Upper lobe of left lung (tissue), 6 donors: ENCODE measurements around the gene ALB. TPM values are rescaled to one million over a fixed set of nuclear protein-coding genes. Genes with fewer than 3 reads are reported as not detected.

Experiments used
- ATAC-seq, 2 donors: fragments of 200-7000 bp; cut with Tn5 transposase; one replicate each; pipeline ENCODE4 v1.9.1; 2022; ENCODE audit warnings: mild to moderate bottlenecking in 2 of 2, moderate library complexity in 2 of 2; ENCODE audit not compliant: low FRiP score in 2 of 2
- DNase-seq, 2 donors: peaks; one replicate each; pipeline ENCODE4 v3.0.0-alpha.2; 2019 to 2020
- H3K27ac ChIP-seq, 4 donors: fragments of 200-600 bp; sonication (generic); one replicate each; pipeline ENCODE4 v1.5.1; 2016 to 2019
- H3K27me3 ChIP-seq, 4 donors: fragments of 200-600 bp; sonication (generic); one replicate each; pipeline ENCODE4 v1.5.1; 2017 to 2019
- H3K36me3 ChIP-seq, 4 donors: fragments of 200-600 bp; sonication (generic); one replicate each; pipeline ENCODE4 v1.5.1; 2016 to 2019
- H3K4me1 ChIP-seq, 4 donors: fragments of 200-600 bp; sonication (generic); one replicate each; pipeline ENCODE4 v1.5.1; 2018 to 2019
- H3K4me3 ChIP-seq, 4 donors: fragments of 200-600 bp; sonication (generic); one replicate each; pipeline ENCODE4 v1.5.1; 2017 to 2019; ENCODE audit warnings: mild to moderate bottlenecking in 2 of 4, moderate library complexity in 1 of 4
- H3K9me3 ChIP-seq, 4 donors: fragments of 200-600 bp; sonication (generic); one replicate each; pipeline ENCODE4 v1.5.1; 2018 to 2019
- CTCF ChIP-seq, 6 experiments: fragments of 450-650 bp in 4 of 6; fragments of 200-600 bp in 2 of 6; sonication (generic) in 2 of 6; IDR thresholded peaks; one replicate each; pipeline ENCODE4 v1.5.1; 2016 to 2019; ENCODE audit warnings: antibody characterized with exemption in 6 of 6
- EP300 ChIP-seq, 4 donors: sonication (generic); formaldehyde crosslinking; IDR thresholded peaks; one replicate each; pipeline ENCODE4 v1.5.1; 2017; ENCODE audit warnings: antibody characterized with exemption in 4 of 4, control low read depth in 2 of 4
- POLR2A ChIP-seq, 4 donors: fragments of 450-650 bp; IDR thresholded peaks; one replicate each; pipeline ENCODE4 v1.5.1; 2016 to 2017; ENCODE audit warnings: antibody characterized with exemption in 4 of 4, mild to moderate bottlenecking in 2 of 4
- POLR2AphosphoS5 ChIP-seq, 2 donors: sonication (generic); formaldehyde crosslinking; IDR thresholded peaks; one replicate each; pipeline ENCODE4 v1.5.1; 2017; ENCODE audit warnings: antibody characterized with exemption in 2 of 2
- WGBS, 2 donors: methylation state at CpG; one replicate each; pipeline ENCODE4 v1.1.5; 2017 to 2018; 5-methylcytosine and 5-hydroxymethylcytosine counted together
- total RNA-seq, 6 donors: library from RNA; depleted of rRNA in 4 of 6; stranded (reverse); fragments of >200 nt in 4 of 6; gene quantifications; one replicate each; pipeline versions ENCODE4 v1.1.0 to v1.2.1, GENCODE V29; 2016 to 2021
- donor health status: DM: no; HTN: no; CAD: no; lungs with moderate emphysema.
- donor health status: DM: no; HTN: yes; CAD: no; lungs with severe emphysema.

Gene ALB
- total RNA-seq, 6 donors from 2014 or later, result 0.30 to 44.5 (median 13.7) TPM; not detected in 2

GRCh38 chr4:73421708-73422457 is 17.8 kb downstream of the ALB start:
- DNase-seq (no peak), ATAC-seq (no peak)
- no peak for TF ChIP-seq CTCF (IDR thresholded peaks at IDR 0.05)
- TF ChIP-seq EP300 (IDR thresholded peaks at IDR 0.05), result no peak
- H3K27me3 ChIP-seq, result no peaks in the 10 kb centered on the region
- H3K4me3 ChIP-seq, result no peak overlapping the region
- no peaks in the 10 kb centered on the region for H3K36me3 ChIP-seq
- no peaks in the 10 kb centered on the region for H3K4me1 ChIP-seq
- H3K9me3 ChIP-seq, result no peaks in the 10 kb centered on the region
- no peak overlapping the region for H3K27ac ChIP-seq

GRCh38 chr4:73422458-73422752 is 18.3 kb downstream of the ALB start:
- 70 to 85% methylated on average over 4 of the region's 4 CpGs for WGBS, 2 donors
- ATAC-seq (no peak), DNase-seq (no peak)
- Histone ChIP-seq H3K4me1 (no peaks in the 10 kb centered on the region), H3K36me3 (no peaks in the 10 kb centered on the region), H3K4me3 (no peak overlapping the region), H3K27me3 (no peaks in the 10 kb centered on the region), H3K27ac (no peak overlapping the region), H3K9me3 (no peaks in the 10 kb centered on the region)
- TF ChIP-seq CTCF (IDR thresholded peaks at IDR 0.05) (no peak), EP300 (IDR thresholded peaks at IDR 0.05) (no peak), POLR2AphosphoS5 (IDR thresholded peaks at IDR 0.05) (no peak), POLR2A (IDR thresholded peaks at IDR 0.05) (no peak)

GRCh38 chr4:73423184-73423583 is 19.1 kb downstream of the ALB start:
- Histone ChIP-seq H3K4me1 (no peaks in the 10 kb centered on the region), H3K27me3 (no peaks in the 10 kb centered on the region), H3K36me3 (no peaks in the 10 kb centered on the region), H3K9me3 (no peaks in the 10 kb centered on the region), H3K27ac (no peak overlapping the region), H3K4me3 (no peak overlapping the region)
- no peak for TF ChIP-seq POLR2AphosphoS5 (IDR thresholded peaks at IDR 0.05)
- no peak for TF ChIP-seq EP300 (IDR thresholded peaks at IDR 0.05)
- no peak for TF ChIP-seq POLR2A (IDR thresholded peaks at IDR 0.05)
- no peak for TF ChIP-seq CTCF (IDR thresholded peaks at IDR 0.05)
- no peak for ATAC-seq
- DNase-seq, result no peak

GRCh38 chr4:73426666-73427065 is 22.6 kb downstream of the ALB start:
- 75% methylated on average over 3 of the region's 3 CpGs for whole genome bisulfite sequencing, 2 donors
- H3K4me3 ChIP-seq, result no peak overlapping the region
- no peaks in the 10 kb centered on the region for H3K27me3 ChIP-seq
- ATAC-seq, result no peak
- no peaks in the 10 kb centered on the region for H3K9me3 ChIP-seq
- TF ChIP-seq EP300 (IDR thresholded peaks at IDR 0.05) (no peak), POLR2AphosphoS5 (IDR thresholded peaks at IDR 0.05) (no peak), CTCF (IDR thresholded peaks at IDR 0.05) (no peak), POLR2A (IDR thresholded peaks at IDR 0.05) (no peak)
- H3K4me1 ChIP-seq, result no peaks in the 10 kb centered on the region
- no peaks in the 10 kb centered on the region for H3K36me3 ChIP-seq
- DNase-seq, result no peak
- H3K27ac ChIP-seq, result no peak overlapping the region

GRCh38 chr4:73429118-73429517 is 25.0 kb downstream of the ALB start:
- WGBS, 2 donors, result 69 to 75% methylated on average over 2 of the region's 2 CpGs

More at GRCh38 chr4:73429118-73429517, 25.0 kb downstream of the ALB start:
- H3K4me1 ChIP-seq, result no peaks in the 10 kb centered on the region
- TF ChIP-seq EP300 (IDR thresholded peaks at IDR 0.05) (no peak), CTCF (IDR thresholded peaks at IDR 0.05) (no peak), POLR2A (IDR thresholded peaks at IDR 0.05) (no peak), POLR2AphosphoS5 (IDR thresholded peaks at IDR 0.05) (no peak)
- DNase-seq, result no peak
- no peaks in the 10 kb centered on the region for H3K9me3 ChIP-seq
- no peak for ATAC-seq
- H3K36me3 ChIP-seq, result no peaks in the 10 kb centered on the region
- H3K27me3 ChIP-seq, result no peaks in the 10 kb centered on the region
- H3K27ac ChIP-seq, result no peak overlapping the region
- H3K4me3 ChIP-seq, result no peak overlapping the region
